Mesenchymal stem cell (in vitro differentiated cells and primary cell): ENCODE measurements around the gene HDLBP.
A peak's percentile ranks its signal among the peaks of the same experiment; 100 is the strongest.

Experiments
- DNase-seq: peaks from one replicate; pipeline ENCODE4 v3.0.0-alpha.2; 2013
- H2AFZ ChIP-seq: one replicate; pipeline ENCODE4 v1.6.1; 2013; ENCODE audit warnings: low read depth, mild to moderate bottlenecking, control low read depth, inconsistent platforms, low read length, moderate library complexity
- H2AK5ac ChIP-seq: 2 replicates; pipeline ENCODE4 v1.6.1; 2013; ENCODE audit warnings: low read length, moderate library complexity, mild to moderate bottlenecking, inconsistent platforms; ENCODE audit not compliant: severe bottlenecking
- H2BK120ac ChIP-seq: one replicate; pipeline ENCODE4 v1.6.1; 2013; ENCODE audit warnings: low read depth, mild to moderate bottlenecking, inconsistent platforms, low read length, moderate library complexity
- H2BK12ac ChIP-seq, 2 experiments: one replicate each; pipeline ENCODE4 v1.6.1; 2013; ENCODE audit warnings: inconsistent platforms in 2 of 2, low read length in 2 of 2, mild to moderate bottlenecking in 2 of 2, moderate library complexity in 2 of 2, control low read depth in 1 of 2
- H2BK15ac ChIP-seq: one replicate; pipeline ENCODE4 v1.6.1; 2013; ENCODE audit warnings: mild to moderate bottlenecking, low read depth, inconsistent platforms; ENCODE audit not compliant: poor library complexity, severe bottlenecking
- H2BK5ac ChIP-seq: 2 replicates; pipeline ENCODE4 v1.6.1; 2013; ENCODE audit warnings: low read depth, mild to moderate bottlenecking, low read length, control low read depth, inconsistent platforms; ENCODE audit not compliant: poor library complexity, severe bottlenecking
- H3K14ac ChIP-seq, 2 experiments: one replicate each; pipeline ENCODE4 v1.6.1; 2013; ENCODE audit warnings: inconsistent platforms in 2 of 2, low read length in 2 of 2, control low read depth in 1 of 2, mild to moderate bottlenecking in 1 of 2, moderate library complexity in 1 of 2
- H3K18ac ChIP-seq, 2 experiments: one replicate each; pipeline ENCODE4 v1.6.1; 2013; ENCODE audit warnings: inconsistent platforms in 2 of 2, low read length in 2 of 2, control low read depth in 1 of 2, low read depth in 1 of 2, mild to moderate bottlenecking in 1 of 2
- H3K23ac ChIP-seq, 2 experiments: one replicate each; pipeline ENCODE4 v1.6.1; 2013; ENCODE audit warnings: inconsistent platforms in 2 of 2, low read length in 2 of 2, mild to moderate bottlenecking in 2 of 2, moderate library complexity in 2 of 2, control low read depth in 1 of 2
- H3K27ac ChIP-seq: 2 replicates; pipeline ENCODE4 v1.5.1; 2013; ENCODE audit warnings: mild to moderate bottlenecking, moderate library complexity, low read length, control low read depth, inconsistent platforms; ENCODE audit not compliant: poor library complexity, severe bottlenecking
- H3K27me3 ChIP-seq, 2 experiments: 2 replicates each; pipeline versions ENCODE4 v1.6.1 to v1.7.0; 2013; ENCODE audit warnings: low read length in 2 of 2, mild to moderate bottlenecking in 2 of 2, moderate library complexity in 2 of 2, control low read depth in 1 of 2, inconsistent platforms in 1 of 2; ENCODE audit not compliant: control insufficient read depth in 1 of 2, insufficient read depth in 1 of 2
- H3K36me3 ChIP-seq, 2 experiments: 2 replicates each; pipeline versions ENCODE4 v1.6.1 to v1.7.0; 2013; ENCODE audit warnings: low read length in 2 of 2, control low read depth in 1 of 2, inconsistent platforms in 1 of 2, low read depth in 1 of 2, mild to moderate bottlenecking in 1 of 2; ENCODE audit not compliant: insufficient read depth in 2 of 2, control insufficient read depth in 1 of 2
- H3K4ac ChIP-seq, 2 experiments: one replicate each; pipeline ENCODE4 v1.6.1; 2013; ENCODE audit warnings: inconsistent platforms in 2 of 2, low read length in 2 of 2, mild to moderate bottlenecking in 2 of 2, moderate library complexity in 2 of 2, control low read depth in 1 of 2, low read depth in 1 of 2
- H3K4me1 ChIP-seq: 2 replicates; pipeline ENCODE4 v1.6.1; 2013; ENCODE audit warnings: low read depth, low read length, control low read depth; ENCODE audit not compliant: control insufficient read depth, insufficient read depth
- H3K4me2 ChIP-seq: 2 replicates; pipeline ENCODE4 v1.6.1; 2013; ENCODE audit warnings: low read length, mild to moderate bottlenecking, inconsistent platforms; ENCODE audit not compliant: poor library complexity, severe bottlenecking
- H3K4me3 ChIP-seq, 2 experiments: 2 replicates each; pipeline versions ENCODE4 v1.5.1 to v1.7.0; 2013; ENCODE audit warnings: low read length in 2 of 2, mild to moderate bottlenecking in 2 of 2, control low read depth in 1 of 2, low read depth in 1 of 2; ENCODE audit not compliant: insufficient read depth in 1 of 2
- H3K79me1 ChIP-seq: replicated peaks from 2 replicates; pipeline ENCODE4 v1.6.1; 2013; ENCODE audit warnings: mild to moderate bottlenecking, control low read depth, low read length, inconsistent platforms; ENCODE audit not compliant: poor library complexity, severe bottlenecking
- H3K9ac ChIP-seq: 2 replicates; pipeline ENCODE4 v1.7.0; 2013; ENCODE audit warnings: mild to moderate bottlenecking, low read length, moderate library complexity
- H3K9me3 ChIP-seq: 2 replicates; pipeline ENCODE4 v1.7.0; 2013; ENCODE audit warnings: mild to moderate bottlenecking, low read length; ENCODE audit not compliant: control insufficient read depth
- H4K8ac ChIP-seq: one replicate; pipeline ENCODE4 v1.6.1; 2013; ENCODE audit warnings: inconsistent platforms, mild to moderate bottlenecking, low read length, moderate library complexity
- H4K91ac ChIP-seq: one replicate; pipeline ENCODE4 v1.6.1; 2013; ENCODE audit warnings: mild to moderate bottlenecking, low read length, inconsistent platforms
- WGBS: methylation state at CpG from one replicate; pipeline ENCODE4 v1.1.7; 2013; ENCODE audit warnings: mixed read lengths; 5-methylcytosine and 5-hydroxymethylcytosine counted together

HDLBP gene

GRCh38 chr2:241354668-241355658, 39.5 kb upstream of the HDLBP start:
- H3K79me1 ChIP-seq = peaks cover 7% of the 10 kb centered on the region
- H2BK5ac ChIP-seq = peak overlapping the region; percentile 11
- H4K8ac ChIP-seq = peak overlapping the region; percentile 98
- H3K4me2 ChIP-seq = peak overlapping the region; percentile 3
- H2AFZ ChIP-seq = no peak overlapping the region
- 30% methylated on average over 17 of the region's 40 CpGs for WGBS
- no peaks in the 10 kb centered on the region for H3K27me3 ChIP-seq
- DNase-seq = peak; percentile 78
- H4K91ac ChIP-seq = peak overlapping the region; percentile 76
- H2AK5ac ChIP-seq = peak overlapping the region; percentile 92
- peak overlapping the region; percentile 94 for H3K27ac ChIP-seq
- H3K18ac ChIP-seq = peak overlapping the region; percentile 81 to 91
- peak overlapping the region in 1 of 2 experiments; percentile 50 for H3K14ac ChIP-seq
- no peak overlapping the region for H2BK120ac ChIP-seq
- H3K9me3 ChIP-seq = no peaks in the 10 kb centered on the region
- H2BK12ac ChIP-seq = peak overlapping the region; percentile 33 to 97
- H2BK15ac ChIP-seq = no peak overlapping the region
- H3K23ac ChIP-seq = no peak overlapping the region
- H3K9ac ChIP-seq = no peak overlapping the region
- peaks cover 29% of the 10 kb centered on the region for H3K4me1 ChIP-seq
- peak overlapping the region in 1 of 2 experiments; percentile 6 for H3K4ac ChIP-seq
- peaks cover 18 to 53% of the 10 kb centered on the region in 2 experiments for H3K36me3 ChIP-seq
- peak overlapping the region; percentile 9 to 48 for H3K4me3 ChIP-seq

GRCh38 chr2:241352227-241352626, 36.8 kb upstream of the HDLBP start:
- Histone ChIP-seq H3K9me3 (no peaks in the 10 kb centered on the region), H2BK120ac (no peak overlapping the region), H3K27me3 (no peaks in the 10 kb centered on the region), H4K8ac (no peak overlapping the region), H3K4me3 (no peak overlapping the region), H3K18ac (no peak overlapping the region), H2AFZ (no peak overlapping the region), H3K4me1 (peaks cover 22% of the 10 kb centered on the region), H3K27ac (peak overlapping the region; percentile 77), H3K36me3 (peaks cover 34 to 79% of the 10 kb centered on the region in 2 experiments), H3K9ac (no peak overlapping the region), H2BK15ac (no peak overlapping the region), H3K4me2 (no peak overlapping the region), H3K14ac (no peak overlapping the region), H2BK5ac (peak overlapping the region; percentile 35), H3K23ac (no peak overlapping the region), H2BK12ac (no peak overlapping the region), H3K4ac (no peak overlapping the region), H4K91ac (no peak overlapping the region), H3K79me1 (peaks cover 4% of the 10 kb centered on the region), H2AK5ac (no peak overlapping the region)
- no peak for DNase-seq
- 100% methylated on average over 1 of the region's 3 CpGs for WGBS

GRCh38 chr2:241351640-241352031, 36.2 kb upstream of the HDLBP start:
- H3K79me1 ChIP-seq = peaks cover 3% of the 10 kb centered on the region
- H3K23ac ChIP-seq = no peak overlapping the region
- H2AK5ac ChIP-seq = no peak overlapping the region
- H4K8ac ChIP-seq = no peak overlapping the region
- peaks cover 22% of the 10 kb centered on the region for H3K4me1 ChIP-seq
- peak overlapping the region; percentile 1 for H3K4me2 ChIP-seq
- no peak for DNase-seq
- peaks cover 40 to 85% of the 10 kb centered on the region in 2 experiments for H3K36me3 ChIP-seq
- H2AFZ ChIP-seq = no peak overlapping the region
- H2BK12ac ChIP-seq = no peak overlapping the region
- H2BK15ac ChIP-seq = no peak overlapping the region
- no peak overlapping the region for H2BK5ac ChIP-seq
- WGBS = no CpG with 5 or more reads among the region's 3 CpGs
- H3K9ac ChIP-seq = no peak overlapping the region
- H3K18ac ChIP-seq = no peak overlapping the region
- H3K9me3 ChIP-seq = no peaks in the 10 kb centered on the region
- H3K14ac ChIP-seq = no peak overlapping the region
- peak overlapping the region; percentile 77 for H3K27ac ChIP-seq
- H3K27me3 ChIP-seq = no peaks in the 10 kb centered on the region
- H3K4ac ChIP-seq = no peak overlapping the region
- H3K4me3 ChIP-seq = no peak overlapping the region
- H2BK120ac ChIP-seq = no peak overlapping the region
- H4K91ac ChIP-seq = no peak overlapping the region

GRCh38 chr2:241350878-241351639, 35.6 kb upstream of the HDLBP start:
- peak overlapping the region; percentile 95 for H2AK5ac ChIP-seq
- H3K79me1 ChIP-seq = no peaks in the 10 kb centered on the region
- 95% methylated on average over 9 of the region's 9 CpGs for WGBS

More at GRCh38 chr2:241350878-241351639, 35.6 kb upstream of the HDLBP start:
- Histone ChIP-seq H3K27me3 (no peaks in the 10 kb centered on the region), H2BK120ac (no peak overlapping the region), H3K27ac (peak overlapping the region; percentile 77), H3K23ac (no peak overlapping the region), H3K4me1 (peaks cover 22% of the 10 kb centered on the region), H2BK5ac (peak overlapping the region; percentile 75), H3K4ac (no peak overlapping the region), H2BK12ac (no peak overlapping the region), H4K8ac (no peak overlapping the region), H3K36me3 (peaks cover 44 to 91% of the 10 kb centered on the region in 2 experiments), H4K91ac (no peak overlapping the region), H3K14ac (no peak overlapping the region), H3K4me3 (no peak overlapping the region), H3K9ac (no peak overlapping the region), H3K9me3 (no peaks in the 10 kb centered on the region), H2BK15ac (no peak overlapping the region), H3K4me2 (peak overlapping the region; percentile 51), H3K18ac (no peak overlapping the region), H2AFZ (no peak overlapping the region)
- DNase-seq = no peak
